ENCODE measurements around the gene DYNC1LI1.

DNA sequence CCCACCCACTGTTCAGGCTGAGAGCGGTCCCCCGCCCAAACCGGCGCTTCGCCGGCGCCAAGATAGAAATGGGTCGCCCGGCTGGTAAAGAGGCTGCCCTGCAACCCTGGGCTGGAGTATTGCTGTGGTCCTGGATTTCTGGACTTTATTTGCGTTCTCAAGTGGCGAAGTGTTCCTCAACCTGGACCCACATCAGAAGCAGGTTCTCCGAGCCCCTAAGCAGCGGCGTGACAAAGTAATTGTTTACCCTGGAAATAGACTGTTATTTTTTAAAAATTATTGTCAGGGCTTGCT is 481 bp upstream of the DYNC1LI1 start:
- no peak for TF ChIP-seq ATF3 (CRISPR knock-in tag; conservative IDR thresholded peaks at IDR 0.05)
- no peak for TF ChIP-seq CTCF (IDR thresholded peaks at IDR 0.05)
- no peak for TF ChIP-seq MAX (CRISPR knock-in tag; IDR thresholded peaks at IDR 0.05)
- no peak for TF ChIP-seq ESRRA (CRISPR knock-in tag; IDR thresholded peaks at IDR 0.05; ENCODE audit: borderline replicate concordance)
- TF ChIP-seq, protein P1, sequence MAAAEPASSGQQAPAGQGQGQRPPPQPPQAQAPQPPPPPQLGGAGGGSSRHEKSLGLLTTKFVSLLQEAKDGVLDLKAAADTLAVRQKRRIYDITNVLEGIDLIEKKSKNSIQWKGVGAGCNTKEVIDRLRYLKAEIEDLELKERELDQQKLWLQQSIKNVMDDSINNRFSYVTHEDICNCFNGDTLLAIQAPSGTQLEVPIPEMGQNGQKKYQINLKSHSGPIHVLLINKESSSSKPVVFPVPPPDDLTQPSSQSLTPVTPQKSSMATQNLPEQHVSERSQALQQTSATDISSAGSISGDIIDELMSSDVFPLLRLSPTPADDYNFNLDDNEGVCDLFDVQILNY (CRISPR knock-in tag; IDR thresholded peaks at IDR 0.05), result no peak

Data from WTC11 (cell line).